BJ (cell line): ENCODE results near the gene B2M. TPM values are rescaled to one million over a fixed set of nuclear protein-coding genes. Genes with fewer than 3 reads are reported as not detected.
"Not testable (repeated sequence)": the region's sequence is repeated elsewhere in the genome, so short reads cannot be mapped to it uniquely, and the experiment has no call there.

Source experiments
- CTCF ChIA-PET: fragments of 350-600 bp; formaldehyde crosslinking; extraction: SDS; loops from one replicate; lab custom pipeline; 2021; ENCODE audit warnings: antibody characterized with exemption, inconsistent platforms; lab: Yijun Ruan, JAX
- POLR2A ChIA-PET: fragments of 300-600 bp; sonication (Branson Sonifier 250); formaldehyde crosslinking; extraction: SDS; loops from one replicate; lab custom pipeline; 2021; ENCODE audit warnings: antibody characterized with exemption; lab: Charles Lee
- DNase-seq: peaks from one replicate; pipeline ENCODE4 v3.0.0-alpha.2; 2011; ENCODE audit warnings: low read depth
- H3K27me3 ChIP-seq: 2 replicates; pipeline ENCODE4 v1.6.0; 2011; ENCODE audit warnings: low read length; ENCODE audit not compliant: control insufficient read depth, insufficient read depth
- H3K36me3 ChIP-seq: 2 replicates; pipeline ENCODE4 v1.5.1; 2011; ENCODE audit warnings: low read length; ENCODE audit not compliant: control insufficient read depth, insufficient read depth
- H3K4me3 ChIP-seq: 2 replicates; pipeline ENCODE4 v1.5.1; 2011; ENCODE audit warnings: low read depth, mild to moderate bottlenecking, control low read depth, low read length
- polyA plus RNA-seq: library from polyadenylated mRNA; depleted of rRNA; stranded (reverse); fragments of >200 nt; gene quantifications from 2 replicates; pipeline ENCODE4 v1.2.3, GENCODE V29; 2011
- TF ChIP-seq, protein P1 (sequence below): IDR thresholded peaks from 2 replicates; pipeline ENCODE4 v1.5.1; 2011; ENCODE audit warnings: low read depth, mild to moderate bottlenecking, control low read depth, inconsistent platforms, low read length, moderate library complexity; ENCODE audit not compliant: insufficient read depth

B2M gene
- polyA plus RNA-seq, 1 experiment = 2,480 TPM

DNA sequence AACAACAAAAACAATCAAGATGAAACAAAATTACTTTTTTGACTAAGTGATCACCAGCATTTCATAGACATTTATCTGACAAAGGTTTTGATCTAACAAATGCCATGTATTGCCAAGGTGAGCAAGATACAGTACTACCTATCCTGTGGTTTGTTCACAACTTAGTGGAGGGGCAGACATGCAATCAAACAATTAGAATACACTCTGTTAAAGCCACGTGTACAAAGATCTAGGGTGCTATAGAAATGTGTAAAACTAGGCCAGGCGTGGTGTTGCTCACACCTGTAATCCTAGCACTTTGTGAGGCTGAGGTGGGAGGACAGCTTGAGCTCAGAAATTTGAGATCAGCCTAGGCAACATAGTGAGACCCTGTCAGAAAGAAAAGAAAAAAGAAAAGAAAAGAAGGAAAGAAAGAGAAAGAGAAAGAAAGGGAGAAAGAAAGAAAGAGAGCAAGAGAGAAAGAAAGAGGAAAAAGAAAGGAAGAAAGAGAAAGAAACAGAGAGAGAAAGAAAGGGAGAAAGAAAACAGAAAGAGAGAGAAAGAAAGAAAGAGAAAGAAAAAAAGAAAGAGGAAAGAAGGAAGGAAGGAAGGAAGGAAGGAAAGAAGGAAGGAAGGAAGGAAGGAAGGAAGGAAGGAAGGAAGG is 23.6 kb downstream of the B2M start:
- ChIA-PET POLR2A (no interaction called here), CTCF (interaction anchor here (0.7 to 5.7 kb wide), 9 partner anchors 12 to 277 kb away, joined by 3 to 55 read pairs (median 6); partner anchors contain the start of gene SPG11)
- H3K36me3 ChIP-seq = peaks cover 2% of the 10 kb centered on the region; the same call in 1 of the 2 replicates
- TF ChIP-seq, protein P1, sequence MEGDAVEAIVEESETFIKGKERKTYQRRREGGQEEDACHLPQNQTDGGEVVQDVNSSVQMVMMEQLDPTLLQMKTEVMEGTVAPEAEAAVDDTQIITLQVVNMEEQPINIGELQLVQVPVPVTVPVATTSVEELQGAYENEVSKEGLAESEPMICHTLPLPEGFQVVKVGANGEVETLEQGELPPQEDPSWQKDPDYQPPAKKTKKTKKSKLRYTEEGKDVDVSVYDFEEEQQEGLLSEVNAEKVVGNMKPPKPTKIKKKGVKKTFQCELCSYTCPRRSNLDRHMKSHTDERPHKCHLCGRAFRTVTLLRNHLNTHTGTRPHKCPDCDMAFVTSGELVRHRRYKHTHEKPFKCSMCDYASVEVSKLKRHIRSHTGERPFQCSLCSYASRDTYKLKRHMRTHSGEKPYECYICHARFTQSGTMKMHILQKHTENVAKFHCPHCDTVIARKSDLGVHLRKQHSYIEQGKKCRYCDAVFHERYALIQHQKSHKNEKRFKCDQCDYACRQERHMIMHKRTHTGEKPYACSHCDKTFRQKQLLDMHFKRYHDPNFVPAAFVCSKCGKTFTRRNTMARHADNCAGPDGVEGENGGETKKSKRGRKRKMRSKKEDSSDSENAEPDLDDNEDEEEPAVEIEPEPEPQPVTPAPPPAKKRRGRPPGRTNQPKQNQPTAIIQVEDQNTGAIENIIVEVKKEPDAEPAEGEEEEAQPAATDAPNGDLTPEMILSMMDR = no peak
- DNase-seq = no peak
- no peaks in the 10 kb centered on the region for H3K27me3 ChIP-seq
- H3K4me3 ChIP-seq = no peak overlapping the region

DNA sequence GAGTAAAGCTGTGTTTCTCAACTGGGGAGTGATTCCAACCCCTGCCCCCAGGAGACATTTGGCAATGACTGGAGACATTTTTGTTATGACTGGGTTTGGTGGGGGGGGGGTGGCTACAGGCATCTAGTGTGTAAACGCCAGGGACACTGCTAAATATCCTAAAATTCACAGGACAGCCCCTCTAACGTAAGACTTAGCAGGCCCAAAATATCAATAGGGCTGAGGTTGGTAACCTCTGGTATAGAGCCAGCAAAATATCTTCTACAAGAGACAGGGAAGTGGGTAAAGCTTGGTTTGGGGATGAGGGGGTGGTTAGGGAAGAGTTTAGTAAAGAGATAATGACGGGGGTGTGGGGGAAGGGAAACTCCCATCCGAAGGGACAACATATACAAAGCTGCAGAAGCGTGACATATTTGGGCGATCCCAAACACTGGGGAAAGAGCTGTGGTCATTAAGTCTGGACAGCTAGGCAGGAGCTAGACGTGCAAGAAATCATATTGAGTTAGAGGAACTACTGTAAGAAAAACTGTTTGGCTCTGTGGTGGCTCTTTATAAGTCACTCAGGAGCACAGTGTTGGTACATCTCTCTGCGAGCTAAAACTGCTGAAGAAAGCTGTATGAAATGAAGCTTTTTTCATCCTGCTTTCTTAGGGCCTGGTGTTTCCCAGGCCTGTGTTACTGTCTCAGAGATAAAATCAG is 24.3 kb downstream of the B2M start:
- Histone ChIP-seq H3K4me3 (no peak overlapping the region), H3K27me3 (no peaks in the 10 kb centered on the region), H3K36me3 (peaks cover 2% of the 10 kb centered on the region; the same call in 1 of the 2 replicates)
- TF ChIP-seq, protein P1 = no peak
- POLR2A ChIA-PET = no interaction called here
- DNase-seq = no peak
- CTCF ChIA-PET = interaction anchor here (0.6 to 5.7 kb wide), 13 partner anchors 11 to 1725 kb away, joined by 3 to 55 read pairs (median 4); partner anchors contain the start of gene SPG11

DNA sequence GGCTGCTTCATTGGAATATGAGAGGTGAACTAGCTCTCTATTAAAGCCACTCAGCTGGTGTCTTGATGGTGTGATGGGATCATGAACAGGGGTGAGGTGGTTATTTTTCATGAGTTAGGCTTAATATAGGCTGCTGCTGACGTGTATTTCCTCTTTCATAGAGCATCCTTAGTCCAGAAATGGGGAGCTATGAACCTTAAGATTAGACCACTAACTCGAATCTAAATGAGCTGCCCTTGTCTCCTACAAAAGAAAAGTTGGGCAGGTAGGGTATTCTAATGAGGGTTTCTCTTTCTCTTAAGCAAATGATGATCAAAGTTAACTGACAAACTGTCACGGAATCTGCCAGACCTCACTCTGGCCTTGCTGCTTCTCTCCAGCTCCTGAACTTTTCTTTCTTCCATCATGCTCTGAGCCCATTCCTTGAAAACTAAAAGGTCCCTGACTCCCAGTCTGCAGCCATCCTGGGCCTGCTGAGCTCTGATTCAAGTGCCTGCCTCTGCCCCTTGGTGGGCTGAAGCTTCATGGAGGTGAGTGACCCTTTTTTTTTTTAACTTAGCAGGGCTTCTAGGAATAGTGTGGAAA is 25.0 kb downstream of the B2M start, which contains the start of gene TRIM69:
Gene TRIM69 (plus strand): TSS at position 348 of the 585 bp plus-strand sequence. CDS start 177 bp downstream, at position 525.
- TF ChIP-seq, protein P1 = no peak
- no peaks in the 10 kb centered on the region for H3K27me3 ChIP-seq
- H3K4me3 ChIP-seq = no peak within 1 kb of the TSS
- no peak for DNase-seq
- POLR2A ChIA-PET = interaction anchor here (0.6 kb wide), 1 partner anchor 850 kb away, joined by 3 read pairs; no protein-coding TSS in a partner anchor
- peaks cover 2% of the 10 kb centered on the region; the same call in 1 of the 2 replicates for H3K36me3 ChIP-seq
- CTCF ChIA-PET = interaction anchor here (0.6 to 5.7 kb wide), 18 partner anchors 8 to 1726 kb away, joined by 3 to 55 read pairs (median 4); partner anchors contain the start of genes B2M, PATL2 and SPG11

DNA sequence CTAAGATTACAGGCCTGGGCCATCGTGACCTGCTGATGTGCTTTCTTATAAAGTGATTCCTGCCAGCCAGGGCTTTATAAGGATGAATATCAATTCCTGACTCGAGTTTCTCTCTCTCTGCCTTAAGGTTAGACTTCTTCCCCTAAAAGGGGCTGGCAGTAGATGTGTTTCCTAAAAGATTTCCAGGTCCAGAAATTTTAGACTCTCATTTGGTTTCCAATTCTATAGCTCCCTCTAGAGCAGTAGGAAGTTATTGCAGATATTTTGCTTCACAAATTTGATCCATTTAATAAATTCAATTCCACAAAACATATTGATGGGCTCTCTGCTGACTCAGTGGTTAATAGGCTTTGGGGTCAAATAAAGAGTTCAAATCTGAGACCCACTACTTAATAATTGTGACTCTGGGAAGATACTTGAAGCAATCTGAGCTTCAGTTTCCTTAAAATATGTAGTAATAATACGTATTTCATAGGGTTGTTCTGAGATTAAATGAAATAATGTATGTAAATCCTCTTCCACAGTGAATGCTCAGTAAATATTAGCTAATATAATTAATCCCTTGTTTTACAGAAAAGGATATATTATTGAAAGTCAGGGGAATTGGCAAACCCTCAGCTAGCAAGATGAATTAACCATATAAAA is 27.1 kb downstream of the B2M start:
- DNase-seq = peak; percentile 12
- Histone ChIP-seq H3K36me3 (no peaks in the 10 kb centered on the region), H3K27me3 (no peaks in the 10 kb centered on the region), H3K4me3 (no peak overlapping the region)
- TF ChIP-seq, protein P1 = peak; percentile 70
- CTCF ChIA-PET = interaction anchor here (0.5 to 5.7 kb wide), 16 partner anchors 10 to 163 kb away, joined by 3 to 55 read pairs (median 6); partner anchors contain the start of genes B2M, PATL2 and SPG11
- POLR2A ChIA-PET = no interaction called here

DNA sequence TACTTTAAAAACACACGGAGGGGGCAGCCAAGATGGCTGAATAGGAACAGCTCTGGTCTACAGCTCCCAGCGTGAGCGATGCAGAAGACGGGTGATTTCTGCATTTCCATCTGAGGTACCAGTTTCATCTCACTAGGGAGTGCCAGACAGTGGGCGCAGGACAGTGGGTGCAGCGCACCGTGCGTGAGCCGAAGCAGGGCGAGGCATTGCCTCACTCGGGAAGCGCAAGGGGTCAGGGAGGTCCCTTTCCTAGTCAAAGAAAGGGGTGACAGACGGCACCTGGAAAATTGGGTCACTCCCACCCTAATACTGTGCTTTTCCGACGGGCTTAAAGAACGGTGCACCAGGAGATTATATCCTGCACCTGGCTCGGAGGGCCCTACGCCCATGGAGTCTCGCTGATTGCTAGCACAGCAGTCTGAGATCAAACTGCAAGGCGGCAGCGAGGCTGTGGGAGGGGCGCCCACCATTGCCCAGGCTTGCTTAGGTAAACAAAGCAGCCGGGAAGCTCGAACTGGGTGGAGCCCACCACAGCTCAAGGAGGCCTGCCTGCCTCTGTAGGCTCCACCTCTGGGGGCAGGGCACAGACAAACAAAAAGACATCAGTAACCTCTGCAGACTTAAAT is 28.0 kb downstream of the B2M start:
- DNase-seq, H3K27me3 ChIP-seq, H3K36me3 ChIP-seq, H3K4me3 ChIP-seq, POLR2A ChIA-PET: not testable (repeated sequence)
- CTCF ChIA-PET = interaction anchor here (0.5 to 5.7 kb wide), 15 partner anchors 11 to 164 kb away, joined by 3 to 55 read pairs (median 7); partner anchors contain the start of genes B2M, PATL2 and SPG11

DNA sequence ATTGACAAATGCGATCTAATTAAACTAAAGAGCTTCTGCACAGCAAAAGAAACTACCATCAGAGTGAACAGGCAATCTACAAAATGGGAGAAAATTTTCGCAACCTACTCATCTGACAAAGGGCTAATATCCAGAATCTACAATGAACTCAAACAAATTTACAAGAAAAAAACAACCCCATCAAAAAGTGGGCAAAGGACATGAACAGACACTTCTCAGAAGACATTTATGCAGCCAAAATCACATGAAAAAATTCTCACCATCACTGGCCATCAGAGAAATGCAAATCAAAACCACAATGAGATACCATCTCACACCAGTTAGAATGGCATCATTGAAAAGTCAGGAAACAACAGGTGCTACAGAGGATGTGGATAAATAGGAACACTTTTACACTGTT is 32.1 kb downstream of the B2M start:
- H3K4me3 ChIP-seq, H3K27me3 ChIP-seq, H3K36me3 ChIP-seq, CTCF ChIA-PET, DNase-seq, POLR2A ChIA-PET: not testable (repeated sequence)
